ENCODE results near the gene ATL3. TPM values are rescaled to one million over a fixed set of nuclear protein-coding genes. Genes with fewer than 3 reads are reported as not detected.

Gene ATL3
- total and polyA plus RNA-seq, 2 donors, result 17.8 to 18.9 TPM

GRCh38 chr11:63670433-63671321 lies 499 bp downstream of the ATL3 start:
- Histone ChIP-seq H3K9me3 (ENCODE audit: control insufficient read depth in 2 of 2, insufficient read depth in 1 of 2, low read length in 1 of 2) (peaks cover 0 to 3% of the 10 kb centered on the region in 2 donors), H3K27me3 (ENCODE audit: control insufficient read depth in 2 of 2, insufficient read depth in 1 of 2, low read length in 1 of 2) (no peaks in the 10 kb centered on the region), H3K4me1 (ENCODE audit: control insufficient read depth in 2 of 2, insufficient read depth in 2 of 2, low read length in 2 of 2) (peaks cover 0 to 6% of the 10 kb centered on the region in 2 donors), H3K36me3 (ENCODE audit: control insufficient read depth in 2 of 2, insufficient read depth in 2 of 2, low read length in 1 of 2) (no peaks in the 10 kb centered on the region), H3K27ac (ENCODE audit: low read depth in 1 of 2, low read length in 1 of 2) (peak overlapping the region; percentile 69 to 84), H3K4me3 (ENCODE audit: low read length in 2 of 2) (peak overlapping the region; percentile 63 to 89)
- peak in 3 of 9 donors; percentile 6 to 54 (median 20) for DNase-seq (ENCODE audit: low read depth in 6 of 9, low spot score in 9 of 9)
- 4% methylated on average over 63 of the region's 63 CpGs for WGBS

- DNase-seq (ENCODE audit: low read depth in 6 of 9, low spot score in 9 of 9), result no peak
- peaks cover 0 to 3% of the 10 kb centered on the region in 2 donors for H3K9me3 ChIP-seq (ENCODE audit: control insufficient read depth in 2 of 2, insufficient read depth in 1 of 2, low read length in 1 of 2)
- WGBS, result 79% methylated on average over 7 of the region's 7 CpGs
- peak overlapping the region; percentile 63 to 89 for H3K4me3 ChIP-seq (ENCODE audit: low read length in 2 of 2)
- H3K27ac ChIP-seq (ENCODE audit: low read depth in 1 of 2, low read length in 1 of 2), result no peak overlapping the region
- peaks cover 0 to 6% of the 10 kb centered on the region in 2 donors for H3K4me1 ChIP-seq (ENCODE audit: control insufficient read depth in 2 of 2, insufficient read depth in 2 of 2, low read length in 2 of 2)
- H3K36me3 ChIP-seq (ENCODE audit: control insufficient read depth in 2 of 2, insufficient read depth in 2 of 2, low read length in 1 of 2), result no peaks in the 10 kb centered on the region
- H3K27me3 ChIP-seq (ENCODE audit: control insufficient read depth in 2 of 2, insufficient read depth in 1 of 2, low read length in 1 of 2), result no peaks in the 10 kb centered on the region
These were observed 1.1 kb downstream of the ATL3 start for GRCh38 chr11:63670096-63670432.

GRCh38 chr11:63667995-63668795 lies 3.0 kb downstream of the ATL3 start:
- Histone ChIP-seq H3K9me3 (ENCODE audit: control insufficient read depth in 2 of 2, insufficient read depth in 1 of 2, low read length in 1 of 2) (peaks cover 0 to 3% of the 10 kb centered on the region in 2 donors), H3K36me3 (ENCODE audit: control insufficient read depth in 2 of 2, insufficient read depth in 2 of 2, low read length in 1 of 2) (no peaks in the 10 kb centered on the region), H3K27ac (ENCODE audit: low read depth in 1 of 2, low read length in 1 of 2) (no peak overlapping the region), H3K4me1 (ENCODE audit: control insufficient read depth in 2 of 2, insufficient read depth in 2 of 2, low read length in 2 of 2) (peaks cover 0 to 6% of the 10 kb centered on the region in 2 donors), H3K4me3 (ENCODE audit: low read length in 2 of 2) (no peak overlapping the region), H3K27me3 (ENCODE audit: control insufficient read depth in 2 of 2, insufficient read depth in 1 of 2, low read length in 1 of 2) (no peaks in the 10 kb centered on the region)
- WGBS, result 95% methylated on average over 3 of the region's 3 CpGs
- no peak for DNase-seq (ENCODE audit: low read depth in 6 of 9, low spot score in 9 of 9)

GRCh38 chr11:63666874-63667273 lies 4.3 kb downstream of the ATL3 start:
- Histone ChIP-seq H3K4me3 (ENCODE audit: low read length in 2 of 2) (no peak overlapping the region), H3K9me3 (ENCODE audit: control insufficient read depth in 2 of 2, insufficient read depth in 1 of 2, low read length in 1 of 2) (peaks cover 0 to 3% of the 10 kb centered on the region in 2 donors), H3K4me1 (ENCODE audit: control insufficient read depth in 2 of 2, insufficient read depth in 2 of 2, low read length in 2 of 2) (peaks cover 0 to 5% of the 10 kb centered on the region in 2 donors), H3K27me3 (ENCODE audit: control insufficient read depth in 2 of 2, insufficient read depth in 1 of 2, low read length in 1 of 2) (no peaks in the 10 kb centered on the region), H3K27ac (ENCODE audit: low read depth in 1 of 2, low read length in 1 of 2) (no peak overlapping the region), H3K36me3 (ENCODE audit: control insufficient read depth in 2 of 2, insufficient read depth in 2 of 2, low read length in 1 of 2) (no peaks in the 10 kb centered on the region)
- DNase-seq (ENCODE audit: low read depth in 6 of 9, low spot score in 9 of 9), result no peak
- 98% methylated on average over 4 of the region's 4 CpGs for WGBS

DNA sequence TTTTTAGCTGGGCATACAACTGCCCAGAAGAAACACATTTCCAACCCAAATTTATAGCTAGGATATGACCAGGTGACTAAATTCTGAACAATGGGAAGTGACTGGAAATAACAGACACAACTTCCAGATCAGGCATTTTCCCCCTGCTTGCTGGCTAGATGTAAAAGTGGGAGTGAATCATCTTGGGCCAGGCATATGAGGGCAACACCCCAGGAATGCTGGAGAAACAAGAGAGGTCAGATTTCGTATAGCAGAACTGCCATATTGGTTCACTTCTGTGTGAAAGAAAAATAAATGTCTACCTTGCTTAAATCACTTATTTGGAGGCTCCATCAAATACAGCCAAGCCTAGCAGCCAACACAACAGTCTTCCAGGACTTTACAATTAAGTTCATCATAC lies 7.4 kb downstream of the ATL3 start:
- Histone ChIP-seq H3K9me3 (ENCODE audit: control insufficient read depth in 2 of 2, insufficient read depth in 1 of 2, low read length in 1 of 2) (no peaks in the 10 kb centered on the region), H3K36me3 (ENCODE audit: control insufficient read depth in 2 of 2, insufficient read depth in 2 of 2, low read length in 1 of 2) (peaks cover 0 to 3% of the 10 kb centered on the region in 2 donors), H3K27ac (ENCODE audit: low read depth in 1 of 2, low read length in 1 of 2) (no peak overlapping the region), H3K27me3 (ENCODE audit: control insufficient read depth in 2 of 2, insufficient read depth in 1 of 2, low read length in 1 of 2) (no peaks in the 10 kb centered on the region), H3K4me3 (ENCODE audit: low read length in 2 of 2) (no peak overlapping the region), H3K4me1 (ENCODE audit: control insufficient read depth in 2 of 2, insufficient read depth in 2 of 2, low read length in 2 of 2) (no peaks in the 10 kb centered on the region)
- WGBS, result 0% methylated on average over 1 of the region's 1 CpG
- no peak for DNase-seq (ENCODE audit: low read depth in 6 of 9, low spot score in 9 of 9)

- 98% methylated on average over 8 of the region's 8 CpGs for WGBS
- Histone ChIP-seq H3K27me3 (ENCODE audit: control insufficient read depth in 2 of 2, insufficient read depth in 1 of 2, low read length in 1 of 2) (no peaks in the 10 kb centered on the region), H3K4me3 (ENCODE audit: low read length in 2 of 2) (no peak overlapping the region), H3K4me1 (ENCODE audit: control insufficient read depth in 2 of 2, insufficient read depth in 2 of 2, low read length in 2 of 2) (no peaks in the 10 kb centered on the region), H3K27ac (ENCODE audit: low read depth in 1 of 2, low read length in 1 of 2) (no peak overlapping the region), H3K9me3 (ENCODE audit: control insufficient read depth in 2 of 2, insufficient read depth in 1 of 2, low read length in 1 of 2) (no peaks in the 10 kb centered on the region), H3K36me3 (ENCODE audit: control insufficient read depth in 2 of 2, insufficient read depth in 2 of 2, low read length in 1 of 2) (peaks cover 0 to 3% of the 10 kb centered on the region in 2 donors)
- no peak for DNase-seq (ENCODE audit: low read depth in 6 of 9, low spot score in 9 of 9)
These were observed 10.2 kb downstream of the ATL3 start for GRCh38 chr11:63660972-63661371.

GRCh38 chr11:63652671-63653070 lies 18.5 kb downstream of the ATL3 start:
- no peaks in the 10 kb centered on the region for H3K27me3 ChIP-seq (ENCODE audit: control insufficient read depth in 2 of 2, insufficient read depth in 1 of 2, low read length in 1 of 2)
- 63% methylated on average over 3 of the region's 3 CpGs for WGBS
- H3K4me1 ChIP-seq (ENCODE audit: control insufficient read depth in 2 of 2, insufficient read depth in 2 of 2, low read length in 2 of 2), result no peaks in the 10 kb centered on the region
- no peak overlapping the region for H3K4me3 ChIP-seq (ENCODE audit: low read length in 2 of 2)
- no peak for DNase-seq (ENCODE audit: low read depth in 6 of 9, low spot score in 9 of 9)
- H3K36me3 ChIP-seq (ENCODE audit: control insufficient read depth in 2 of 2, insufficient read depth in 2 of 2, low read length in 1 of 2), result peaks cover 0 to 7% of the 10 kb centered on the region in 2 donors
- H3K27ac ChIP-seq (ENCODE audit: low read depth in 1 of 2, low read length in 1 of 2), result no peak overlapping the region
- no peaks in the 10 kb centered on the region for H3K9me3 ChIP-seq (ENCODE audit: control insufficient read depth in 2 of 2, insufficient read depth in 1 of 2, low read length in 1 of 2)

- Histone ChIP-seq H3K9me3 (ENCODE audit: control insufficient read depth in 2 of 2, insufficient read depth in 1 of 2, low read length in 1 of 2) (no peaks in the 10 kb centered on the region), H3K36me3 (ENCODE audit: control insufficient read depth in 2 of 2, insufficient read depth in 2 of 2, low read length in 1 of 2) (peaks cover 3 to 33% of the 10 kb centered on the region in 2 donors), H3K27me3 (ENCODE audit: control insufficient read depth in 2 of 2, insufficient read depth in 1 of 2, low read length in 1 of 2) (no peaks in the 10 kb centered on the region), H3K4me1 (ENCODE audit: control insufficient read depth in 2 of 2, insufficient read depth in 2 of 2, low read length in 2 of 2) (no peaks in the 10 kb centered on the region), H3K4me3 (ENCODE audit: low read length in 2 of 2) (no peak overlapping the region), H3K27ac (ENCODE audit: low read depth in 1 of 2, low read length in 1 of 2) (no peak overlapping the region)
- DNase-seq (ENCODE audit: low read depth in 6 of 9, low spot score in 9 of 9), result no peak
- WGBS, result 97% methylated on average over 3 of the region's 3 CpGs
These were observed 28.0 kb downstream of the ATL3 start for GRCh38 chr11:63643205-63643604.

- Histone ChIP-seq H3K4me3 (ENCODE audit: low read length in 2 of 2) (no peak overlapping the region), H3K4me1 (ENCODE audit: control insufficient read depth in 2 of 2, insufficient read depth in 2 of 2, low read length in 2 of 2) (no peaks in the 10 kb centered on the region), H3K36me3 (ENCODE audit: control insufficient read depth in 2 of 2, insufficient read depth in 2 of 2, low read length in 1 of 2) (peaks cover 3 to 29% of the 10 kb centered on the region in 2 donors), H3K9me3 (ENCODE audit: control insufficient read depth in 2 of 2, insufficient read depth in 1 of 2, low read length in 1 of 2) (no peaks in the 10 kb centered on the region), H3K27me3 (ENCODE audit: control insufficient read depth in 2 of 2, insufficient read depth in 1 of 2, low read length in 1 of 2) (no peaks in the 10 kb centered on the region), H3K27ac (ENCODE audit: low read depth in 1 of 2, low read length in 1 of 2) (no peak overlapping the region)
- no peak for DNase-seq (ENCODE audit: low read depth in 6 of 9, low spot score in 9 of 9)
These were observed 29.4 kb downstream of the ATL3 start for GRCh38 chr11:63641727-63642126.
